Transverse colon (tissue), 4 donors: ENCODE results near the gene OLFML2B.

ENCODE experiments used
- CTCF ChIP-seq, 5 experiments: fragments of 200-600 bp in 3 of 5; fragments of 450-650 bp in 2 of 5; sonication (generic) in 3 of 5; IDR thresholded peaks; 1 replicate in 2 of 5; 2 replicates in 3 of 5; pipeline ENCODE4 v1.5.1; 2016 to 2017; ENCODE audit warnings: antibody characterized with exemption in 5 of 5, inconsistent platforms in 3 of 5, mild to moderate bottlenecking in 2 of 5, moderate library complexity in 1 of 5
- POLR2A ChIP-seq: fragments of 450-650 bp; IDR thresholded peaks from one replicate; pipeline ENCODE4 v1.6.1; 2016; ENCODE audit warnings: antibody characterized with exemption, mild to moderate bottlenecking, moderate library complexity
- POLR2AphosphoS5 ChIP-seq, 3 donors: sonication (generic); formaldehyde crosslinking; IDR thresholded peaks; one replicate each; pipeline ENCODE4 v1.6.1; 2016; ENCODE audit warnings: antibody characterized with exemption in 3 of 3

GRCh38 chr1:162070094-162070748, 46.6 kb upstream of the OLFML2B start:
- peak in 1 of 3 donors; percentile 45 for TF ChIP-seq POLR2AphosphoS5 (IDR thresholded peaks at IDR 0.05)
- TF ChIP-seq CTCF (IDR thresholded peaks at IDR 0.05), result no peak
- TF ChIP-seq POLR2A, result peak; percentile 48
